Stimulated activated CD4-positive, alpha-beta T cell treated with anti-CD3 and anti-CD28 coated beads, Interleukin-4, amount 100 ng/mL, for 4 hours (primary cell): ENCODE results near the gene DNAJB9.

Experiments
- DNase-seq, 2 experiments: peaks; one replicate each; pipeline ENCODE4 v3.0.0-alpha.2; 2020

DNAJB9 gene

DNA sequence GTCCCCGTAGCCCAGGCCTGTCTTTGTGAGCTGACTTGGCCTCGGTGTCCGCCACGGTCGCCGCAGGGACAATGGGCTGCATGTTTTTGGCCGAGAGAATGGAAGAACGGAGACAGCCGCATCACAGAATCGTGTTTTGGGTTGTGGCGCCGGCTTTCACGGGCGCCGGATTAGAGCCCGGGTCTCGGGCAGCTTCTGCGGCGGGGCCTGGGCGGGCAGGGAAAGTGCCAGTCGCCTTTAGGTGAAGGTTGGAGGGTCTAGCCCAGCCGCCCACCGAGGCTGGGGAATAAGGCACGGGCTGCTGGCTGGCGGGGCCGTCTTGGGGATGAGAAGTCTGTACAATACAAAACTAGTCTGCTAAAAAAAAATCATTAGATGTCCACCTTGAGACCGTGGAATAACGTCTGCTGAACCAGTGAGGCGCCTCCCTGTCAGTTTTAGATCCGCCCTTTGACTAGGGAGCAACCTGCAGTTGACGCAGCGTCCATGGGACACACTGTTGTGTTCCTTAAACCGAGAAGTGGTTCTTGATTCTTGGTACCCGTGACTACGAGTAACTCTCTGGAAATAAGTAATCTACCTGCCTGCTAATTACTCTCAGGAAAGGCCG, 577 bp downstream of the DNAJB9 start:
- peak; percentile 27 to 29 for DNase-seq

DNA sequence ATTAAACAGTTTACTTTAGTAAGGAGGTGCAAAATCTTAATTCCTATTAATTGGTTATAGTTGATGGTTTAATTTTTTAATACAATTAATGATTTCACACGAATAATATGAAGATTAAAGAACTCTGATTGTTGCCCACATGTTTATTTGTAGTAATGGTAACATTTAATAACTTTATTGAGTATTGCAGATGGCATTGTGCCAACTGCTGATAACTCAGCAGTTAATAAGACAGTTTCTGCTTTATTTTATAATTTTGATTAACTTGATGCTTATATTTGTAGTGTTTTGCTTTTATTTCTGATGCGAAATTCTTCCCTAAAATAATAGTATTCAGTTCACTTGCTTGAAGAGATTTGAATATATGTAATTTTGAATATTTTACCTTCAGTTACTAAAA, 2.8 kb downstream of the DNAJB9 start:
- DNase-seq, result no peak

DNA sequence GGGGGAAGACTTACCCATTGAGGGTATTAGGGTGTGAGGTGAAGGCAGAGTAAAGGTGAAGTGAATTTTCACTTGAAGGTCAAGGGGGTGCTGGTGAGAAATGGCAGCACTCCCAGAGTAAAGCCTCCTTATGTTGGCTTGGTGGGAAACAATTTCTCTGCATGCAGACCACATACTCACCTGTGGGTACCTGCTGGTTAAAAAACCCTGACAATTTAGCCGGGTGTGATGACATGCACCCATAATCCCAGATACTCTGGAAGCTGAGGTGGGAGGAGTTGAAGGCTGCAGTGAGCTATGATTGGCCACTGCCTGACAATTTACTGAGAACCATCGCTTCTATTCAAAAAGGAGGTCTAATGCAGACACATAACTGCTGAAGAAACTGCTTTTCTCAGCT, 5.5 kb downstream of the DNAJB9 start:
- DNase-seq, result no peak

DNA sequence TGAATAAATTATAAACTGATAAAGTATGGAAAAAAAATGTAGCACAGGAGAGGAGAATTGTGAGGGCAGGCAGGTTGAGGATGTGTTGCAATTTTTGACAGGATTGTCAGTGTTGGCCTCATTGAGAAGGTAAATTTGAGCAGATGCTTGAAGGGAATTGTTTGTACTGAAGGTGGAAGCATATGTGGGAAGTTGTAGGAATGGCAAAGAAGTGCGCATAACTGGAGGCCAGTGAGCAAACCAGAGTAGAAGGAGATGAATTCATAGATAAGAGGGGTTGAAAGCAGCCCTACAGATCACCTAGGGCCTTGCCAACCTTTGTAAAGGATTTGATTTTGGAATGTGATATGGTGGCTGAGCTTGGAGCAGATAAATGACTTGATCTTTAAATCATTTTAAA, 6.4 kb downstream of the DNAJB9 start:
- no peak for DNase-seq

DNA sequence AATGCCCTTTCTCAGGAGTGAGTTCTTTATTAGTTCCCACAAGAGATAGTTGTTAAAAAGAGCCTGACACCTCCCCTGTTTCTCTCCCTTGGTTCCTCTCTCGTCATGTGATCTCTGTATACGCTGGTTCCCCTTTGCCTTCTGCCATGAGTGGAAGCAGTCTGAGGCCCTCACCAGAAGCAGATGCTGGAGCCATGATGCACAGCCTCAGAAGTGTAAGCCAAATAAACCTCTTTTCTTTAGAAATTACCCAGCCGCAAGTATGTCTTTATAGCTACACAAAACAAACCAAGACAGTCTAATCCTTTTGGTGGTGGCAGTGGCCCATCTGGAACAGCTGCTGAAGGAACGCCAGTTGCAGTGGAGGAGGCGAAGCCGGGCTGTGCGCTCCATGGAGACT, 9.3 kb downstream of the DNAJB9 start:
- no peak for DNase-seq

DNA sequence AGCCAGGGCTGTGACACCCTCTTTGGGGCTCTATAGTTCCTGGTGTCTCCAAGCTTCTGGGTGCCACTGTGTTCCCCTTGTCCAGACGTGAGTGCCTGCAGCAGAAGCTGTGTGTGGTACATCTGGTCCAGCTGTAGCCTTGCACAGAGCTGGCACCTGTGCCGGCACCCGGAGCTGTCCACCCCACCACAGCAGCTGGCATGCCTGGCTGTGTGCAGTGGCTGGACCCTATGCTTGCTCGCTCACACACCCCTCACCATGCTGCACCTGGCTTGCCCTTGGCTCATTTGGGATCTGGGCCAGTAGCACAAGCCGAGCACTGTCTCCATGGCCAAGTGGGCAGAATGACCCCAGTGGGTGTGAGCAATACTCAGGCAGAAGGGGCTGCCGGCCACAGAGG, 10.6 kb downstream of the DNAJB9 start:
- no peak for DNase-seq

DNA sequence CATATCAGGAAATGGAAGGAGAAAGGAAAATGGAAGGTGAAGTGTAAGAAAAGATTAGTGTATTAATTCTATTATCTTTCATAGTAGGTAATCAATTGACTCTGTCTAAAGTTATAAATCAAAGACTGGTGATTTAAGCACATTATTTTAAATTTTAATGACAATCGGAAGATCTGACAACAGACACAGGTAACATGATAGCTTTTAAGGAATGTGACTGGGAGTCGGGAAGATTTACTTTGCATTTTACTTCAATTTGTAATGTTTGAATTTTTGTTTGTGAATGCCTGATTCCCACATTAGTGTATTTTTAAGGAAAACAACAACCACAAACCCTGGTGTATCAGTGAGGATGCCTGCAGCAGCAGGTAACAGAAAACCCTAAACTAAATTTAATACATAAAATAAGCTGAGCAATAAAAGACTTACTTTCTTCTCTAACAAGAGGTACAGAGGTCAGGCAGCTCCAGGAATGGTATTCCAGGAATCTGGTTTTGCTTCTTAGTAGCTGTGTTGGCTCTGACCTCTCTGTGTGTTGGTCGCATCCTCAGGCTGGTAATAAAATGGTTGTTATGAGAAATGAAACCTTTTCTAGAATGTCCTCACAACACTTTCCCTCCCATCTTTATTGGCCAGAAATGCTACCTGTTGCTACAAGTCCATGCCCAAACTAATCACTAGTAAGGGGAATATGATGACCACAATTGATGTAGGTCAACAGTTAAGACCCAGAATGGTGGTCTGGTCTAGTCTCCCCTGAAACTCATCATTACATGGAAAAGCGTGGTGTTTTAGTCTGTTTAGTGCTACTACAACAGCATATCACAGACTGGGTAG, 12.2 kb downstream of the DNAJB9 start:
- no peak for DNase-seq

DNA sequence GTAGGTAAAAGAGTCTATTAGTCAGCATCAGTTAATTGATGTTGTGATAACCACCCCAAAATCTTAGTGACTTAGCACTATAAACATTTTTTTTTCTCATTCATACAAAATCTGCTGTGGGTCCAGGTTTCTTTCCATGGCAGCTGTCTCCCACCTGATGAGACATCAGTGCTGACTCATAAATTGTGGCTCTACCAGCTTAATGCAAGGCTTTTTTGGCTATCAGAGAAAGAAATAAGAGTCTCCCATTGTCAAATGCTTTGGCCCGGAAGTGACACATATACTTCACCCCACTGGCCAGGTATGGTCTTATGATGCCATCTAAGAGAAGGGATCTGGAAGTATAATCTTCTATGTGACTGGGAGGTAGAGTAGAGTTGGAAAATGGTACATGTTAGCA, 14.5 kb downstream of the DNAJB9 start:
- no peak for DNase-seq

DNA sequence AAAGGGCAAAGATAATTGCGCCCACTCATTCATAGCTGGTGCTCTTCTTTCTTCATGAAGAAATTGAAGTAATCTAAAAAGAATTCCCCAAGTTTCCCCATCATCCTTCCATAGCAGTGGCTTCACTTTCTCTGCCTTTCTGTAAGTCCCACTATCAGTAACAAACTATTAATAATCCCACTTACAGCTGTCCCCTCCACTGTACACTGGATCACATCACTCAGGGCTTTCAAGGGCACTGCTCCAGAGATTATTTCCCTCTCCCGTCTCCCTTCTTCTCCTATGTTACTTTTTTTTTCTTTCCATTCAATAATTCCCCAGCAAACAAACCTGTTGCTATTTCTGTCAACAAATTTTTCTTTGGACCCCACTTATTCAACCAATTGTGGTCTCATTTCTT, 16.2 kb downstream of the DNAJB9 start:
- DNase-seq, result no peak

DNA sequence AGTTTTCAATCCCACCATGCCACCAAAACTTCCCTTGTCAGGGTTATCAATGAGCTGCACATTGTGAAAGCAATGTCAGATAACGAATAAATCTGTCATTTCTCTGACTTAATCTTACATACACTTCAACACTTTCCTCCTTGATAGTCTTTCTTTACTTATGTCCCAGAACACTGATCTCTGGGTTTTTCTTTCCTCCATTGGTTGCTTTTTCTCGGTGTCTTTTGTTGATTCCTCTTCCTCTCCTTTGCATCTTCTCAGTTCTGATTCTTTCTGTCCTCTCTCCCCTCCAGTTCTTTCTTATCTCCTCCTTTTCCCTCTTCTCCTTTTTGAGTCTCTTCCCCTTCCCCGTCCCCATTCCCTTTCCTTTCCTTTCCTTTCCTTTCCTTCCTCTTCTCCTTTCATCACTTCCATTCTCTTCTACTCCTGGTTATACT, 16.6 kb downstream of the DNAJB9 start:
- no peak for DNase-seq

DNA sequence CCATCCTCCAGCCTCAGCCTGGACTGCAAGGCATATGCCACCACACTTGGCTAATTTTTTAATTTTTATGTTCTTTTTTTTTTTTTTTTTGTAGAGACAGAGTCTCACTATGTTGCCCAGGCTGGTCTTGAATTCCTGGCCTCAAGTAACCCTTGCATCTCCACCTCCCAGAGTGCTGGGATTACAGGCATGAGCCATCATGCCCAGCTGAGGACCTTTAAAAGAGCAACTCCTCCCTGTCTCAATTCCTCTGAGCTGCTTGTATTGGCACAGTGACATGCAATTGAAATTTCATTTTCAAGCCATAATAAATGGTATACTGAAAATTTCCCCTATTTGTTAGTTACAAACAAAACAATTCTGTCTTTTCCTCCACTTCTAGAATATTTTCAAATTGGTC, 19.5 kb downstream of the DNAJB9 start:
- DNase-seq, result no peak

DNA sequence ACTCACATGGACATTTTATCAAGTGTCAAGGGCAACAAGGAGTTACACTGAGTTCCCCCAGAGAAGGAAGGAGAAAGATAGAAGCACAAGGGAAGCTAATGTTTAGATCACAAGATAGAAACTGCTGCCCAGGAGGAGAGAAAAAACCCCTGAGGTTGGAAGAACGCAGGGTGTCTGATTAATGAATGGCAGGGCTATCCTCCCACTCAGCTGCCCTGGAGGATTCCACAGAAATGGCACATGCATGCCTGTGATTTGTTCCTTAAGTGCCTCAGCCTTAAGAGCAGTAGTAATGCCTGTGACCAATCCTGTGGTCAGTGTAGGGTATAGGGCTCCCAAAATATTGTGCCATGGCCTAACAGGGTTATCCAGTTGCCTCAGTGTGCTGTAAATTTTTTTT, 20.2 kb downstream of the DNAJB9 start:
- DNase-seq, result no peak

DNA sequence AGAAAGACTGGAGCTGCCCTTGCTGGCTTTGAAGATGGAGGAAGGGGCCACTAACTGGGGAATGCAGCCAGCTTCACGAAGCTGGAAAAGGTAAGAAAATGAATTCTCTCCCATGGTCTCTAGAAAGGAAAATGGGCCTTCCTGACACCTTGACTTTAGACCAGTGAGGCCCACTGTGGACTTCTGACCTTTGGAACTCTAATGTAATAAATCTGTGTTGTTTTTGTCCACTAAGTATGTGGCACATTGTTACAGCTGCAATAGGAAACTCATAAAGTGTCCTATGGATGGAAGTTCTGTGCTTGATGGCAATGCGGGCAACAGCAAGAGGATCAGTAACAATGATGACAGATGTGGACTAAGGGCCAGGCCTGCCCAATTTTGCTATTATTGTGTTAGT, 20.9 kb downstream of the DNAJB9 start:
- no peak for DNase-seq

DNA sequence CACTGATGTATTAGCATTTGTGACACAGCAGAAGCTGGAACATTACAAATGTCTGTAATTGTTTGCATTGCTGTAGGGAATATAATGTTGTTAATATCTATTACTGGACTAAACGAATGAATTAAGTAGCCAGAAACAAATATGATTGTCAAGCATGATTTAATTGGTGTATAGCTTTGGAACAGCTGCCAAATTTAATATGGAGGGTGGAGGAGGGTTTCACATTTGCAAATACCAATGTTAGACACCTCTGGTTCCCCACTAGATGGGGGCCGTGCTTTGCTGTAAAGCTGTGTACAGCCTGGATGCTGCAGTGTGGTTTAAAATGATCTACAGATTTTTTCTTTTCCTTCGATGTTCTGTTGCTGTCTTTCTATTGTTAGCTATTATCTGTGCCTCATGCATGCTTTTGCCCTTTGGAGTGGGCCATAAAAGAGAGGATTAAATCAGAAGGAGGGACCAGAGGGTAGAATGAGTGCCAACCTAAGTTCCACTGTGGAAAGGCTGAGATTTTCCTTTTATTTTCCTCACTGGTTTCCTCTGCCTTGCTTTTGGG, 23.1 kb downstream of the DNAJB9 start:
- DNase-seq, result no peak

DNA sequence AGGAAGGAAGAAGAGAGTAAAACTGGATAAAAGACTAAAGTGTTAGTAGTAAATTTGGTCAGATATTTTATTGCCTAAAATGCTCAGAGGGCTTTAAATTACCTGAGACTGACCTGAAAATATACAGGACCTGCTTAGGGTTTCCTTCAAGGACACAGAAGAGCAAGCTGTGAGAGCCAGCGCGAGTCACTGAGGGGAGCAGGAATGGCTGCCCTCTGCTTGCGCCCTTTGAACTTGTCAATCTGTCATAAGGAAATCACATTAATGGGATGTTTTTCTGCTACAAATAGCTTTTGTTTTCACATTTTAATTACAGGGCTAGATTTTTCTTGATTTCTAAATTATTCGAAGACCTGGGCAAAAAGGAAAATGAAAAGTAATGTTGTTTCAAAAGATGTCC, 26.9 kb downstream of the DNAJB9 start:
- DNase-seq, result no peak

DNA sequence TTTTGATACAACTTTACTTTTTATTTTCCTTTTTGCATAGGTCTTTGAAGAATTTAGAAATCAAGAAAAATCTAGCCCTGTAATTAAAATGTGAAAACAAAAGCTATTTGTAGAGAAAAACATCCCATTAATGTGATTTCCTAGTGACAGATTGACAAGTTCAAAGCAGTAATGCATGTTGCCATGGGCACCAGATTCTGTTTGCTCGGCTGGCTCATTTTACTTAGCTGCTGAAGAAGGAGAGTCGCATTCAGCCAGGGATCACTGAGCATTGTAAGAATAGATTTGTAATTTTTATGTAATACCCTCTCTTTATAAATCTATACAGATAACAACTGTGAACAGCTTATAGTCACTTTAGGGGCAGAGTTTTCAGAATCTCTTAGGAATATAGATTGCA, 28.5 kb downstream of the DNAJB9 start:
- DNase-seq, result no peak

DNA sequence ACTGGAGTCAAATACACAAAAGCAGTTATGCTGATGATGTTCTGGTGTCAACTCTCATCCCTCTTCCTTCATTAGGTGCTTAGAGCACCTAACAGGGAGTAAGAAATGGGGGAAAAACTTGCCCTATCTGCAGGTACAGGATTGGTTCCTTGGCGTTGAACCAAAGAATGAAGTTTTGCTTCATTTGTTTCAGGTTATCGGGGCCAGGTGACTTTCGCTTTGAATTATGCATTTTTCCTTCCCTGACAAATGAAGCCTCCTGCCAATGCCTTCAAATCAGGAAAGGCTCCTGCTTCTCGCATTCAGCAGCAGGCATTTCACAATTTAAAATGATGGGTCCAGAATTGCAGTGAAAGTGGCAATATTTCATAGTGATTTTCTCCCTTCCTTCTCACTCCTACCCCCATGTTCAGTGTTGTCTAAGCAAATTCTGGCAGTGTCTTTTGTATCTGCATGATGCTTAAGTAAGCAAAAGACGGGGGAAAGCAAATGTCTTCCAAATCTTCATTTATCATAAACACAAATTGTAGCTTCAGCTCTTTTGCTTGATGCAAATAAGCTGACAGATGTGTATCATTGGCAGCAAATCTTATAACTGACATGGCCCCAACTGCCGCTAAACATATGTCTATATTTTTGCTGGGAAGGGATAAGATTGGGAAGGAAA, 29.4 kb downstream of the DNAJB9 start:
- DNase-seq, result no peak

DNA sequence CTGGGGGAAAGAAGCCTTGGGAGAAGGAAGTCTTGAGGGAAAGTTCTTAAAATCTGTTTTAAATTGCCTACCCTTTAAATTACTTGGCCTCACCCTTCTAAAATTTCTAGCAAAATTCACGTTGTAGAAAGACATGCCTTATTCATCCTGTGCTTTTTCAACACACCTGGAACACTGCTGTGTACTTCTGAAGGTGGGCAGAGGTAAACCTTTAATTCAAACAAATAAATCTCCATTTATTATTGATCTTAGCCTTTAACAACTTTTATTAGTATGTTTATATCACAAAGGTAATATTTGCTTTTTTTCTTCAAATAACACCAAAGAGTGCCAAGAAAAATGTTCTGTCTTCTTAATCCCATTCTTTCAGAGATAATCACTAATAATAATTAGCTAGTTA, 30.7 kb downstream of the DNAJB9 start:
- DNase-seq, result no peak

DNA sequence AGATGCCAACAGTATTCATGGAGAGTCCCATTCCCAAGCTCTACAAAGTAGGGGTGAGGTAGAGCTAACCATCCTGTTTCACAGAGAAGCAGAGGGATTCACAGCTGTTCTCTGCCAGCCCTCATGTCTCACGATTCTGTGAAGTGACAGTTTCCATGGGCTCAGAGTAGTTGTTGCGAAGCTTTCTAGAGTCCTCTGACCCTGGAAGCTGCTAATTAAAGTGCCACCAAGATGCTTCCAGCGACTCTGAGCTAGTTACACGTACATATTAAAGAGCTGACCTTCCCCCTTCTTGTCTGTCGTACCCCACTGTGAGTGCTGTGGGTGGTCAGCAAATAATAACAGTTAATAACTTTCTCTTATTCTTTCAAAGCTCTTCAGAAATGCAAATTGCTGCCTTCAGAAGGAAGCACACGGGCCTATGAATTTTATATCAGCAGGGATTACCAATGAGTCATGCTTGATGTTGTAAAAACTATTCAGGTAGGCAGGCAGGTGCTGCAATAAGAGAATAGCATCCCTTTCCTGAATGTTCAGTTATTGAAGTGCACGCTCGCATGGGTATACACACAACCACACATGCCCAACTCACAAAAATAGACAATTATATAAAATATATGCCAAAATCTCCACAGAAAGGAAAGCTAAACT, 34.1 kb downstream of the DNAJB9 start:
- no peak for DNase-seq

DNA sequence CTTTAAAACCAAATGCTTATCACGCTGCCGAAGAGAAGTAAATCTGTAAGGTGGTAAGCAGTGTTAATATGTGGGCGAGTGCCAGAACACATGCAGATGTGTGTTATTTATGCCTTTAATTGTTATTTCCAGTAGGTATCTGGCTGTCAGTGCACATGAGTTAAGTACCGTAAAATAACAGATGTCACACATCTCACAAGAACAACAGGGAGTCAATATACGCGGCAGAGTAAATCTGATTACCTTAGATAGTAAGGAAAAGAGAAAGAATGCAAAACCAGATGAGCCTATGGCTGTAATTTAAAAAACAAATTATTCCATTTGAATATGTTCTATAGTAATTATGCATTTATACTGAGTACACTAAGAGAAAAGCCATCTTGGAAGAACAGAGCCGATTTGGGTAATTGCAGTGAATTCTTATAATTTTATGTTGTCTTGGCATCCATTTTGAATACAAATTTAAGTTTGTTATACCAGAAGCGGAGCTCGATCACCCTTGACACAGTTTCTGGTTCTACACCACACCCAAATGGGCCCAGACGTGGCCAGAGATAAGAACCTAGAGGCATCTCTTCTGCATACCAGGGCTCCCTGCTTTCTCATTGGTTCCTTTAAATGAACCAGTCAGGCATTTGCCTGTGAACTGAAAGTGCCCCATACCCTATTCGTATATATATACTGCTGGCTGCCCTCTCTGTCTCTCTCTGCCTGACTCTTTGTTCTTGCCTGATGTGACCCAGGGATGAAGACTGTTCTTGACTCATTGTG, 34.8 kb downstream of the DNAJB9 start:
- no peak for DNase-seq

DNA sequence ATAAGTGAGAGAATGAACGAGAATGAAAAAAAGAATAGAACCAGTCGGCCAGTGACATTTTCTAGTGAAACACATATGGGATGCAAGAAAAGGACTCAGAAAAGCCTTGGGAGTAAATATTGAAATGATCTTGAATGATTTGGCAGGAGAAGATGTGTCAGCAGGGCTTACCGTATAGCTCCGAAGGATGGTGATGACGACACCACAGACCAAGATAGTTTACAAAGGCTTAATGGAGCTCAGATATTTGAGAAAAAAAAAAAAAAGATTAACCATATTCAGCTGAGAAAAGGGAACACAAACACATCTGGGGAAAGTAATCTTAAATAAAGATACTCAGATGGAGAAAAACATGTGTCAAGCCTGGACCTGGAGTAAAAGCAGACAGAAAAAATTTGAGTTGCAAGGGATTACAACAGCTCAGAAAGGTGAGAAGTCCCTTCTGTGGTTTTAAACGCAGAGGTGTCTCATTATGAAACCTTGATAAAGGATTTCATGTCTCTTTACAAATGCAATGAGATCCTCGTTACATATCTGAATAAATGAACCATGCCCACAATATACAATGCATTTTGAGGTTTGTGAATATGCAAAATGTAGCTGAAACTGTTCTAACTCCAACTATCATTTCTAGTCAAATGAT, 36.0 kb downstream of the DNAJB9 start:
- DNase-seq, result no peak

DNA sequence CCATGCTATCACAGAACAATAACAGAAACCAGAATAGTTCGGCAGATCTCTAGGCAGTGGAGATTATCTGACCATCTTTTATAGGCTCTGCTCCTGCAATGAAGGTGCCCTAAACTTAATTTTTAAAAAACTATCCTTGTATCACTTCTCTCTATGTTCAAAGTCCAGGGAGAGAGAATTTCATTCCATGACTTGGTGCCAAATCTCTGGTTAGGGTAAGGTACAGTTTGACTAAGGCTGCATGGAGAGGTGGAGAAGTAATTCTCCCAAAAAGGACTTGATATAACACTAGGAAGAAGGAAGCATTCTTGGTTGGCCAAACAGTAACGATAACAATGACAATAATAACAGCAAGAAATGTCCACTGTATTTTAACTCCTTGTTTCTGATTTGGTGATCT, 40.0 kb downstream of the DNAJB9 start:
- DNase-seq, result no peak
